Activated T-helper 9 cell treated with anti-CD3 and anti-CD28 coated beads, Interleukin-2, amount 50 U/mL, for 16 hours (primary cell): ENCODE data around the gene PTPRF.
"Not testable (repeated sequence)": the region's sequence is repeated elsewhere in the genome, so short reads cannot be mapped to it uniquely, and the experiment has no call there.

Experiments
- DNase-seq: peaks from one replicate; pipeline ENCODE4 v3.0.0-alpha.2; 2020; ENCODE audit warnings: low read depth

Gene PTPRF

GRCh38 chr1:43538143-43538487 is 7.4 kb downstream of the PTPRF start:
- DNase-seq, result no peak

GRCh38 chr1:43538969-43539368 is 8.3 kb downstream of the PTPRF start:
- no peak for DNase-seq

- no peak for DNase-seq
These were observed 9.2 kb downstream of the PTPRF start for GRCh38 chr1:43539726-43540434.

GRCh38 chr1:43540653-43541071 is 10.0 kb downstream of the PTPRF start:
- no peak for DNase-seq

- DNase-seq, result no peak
These were observed 10.5 kb downstream of the PTPRF start for GRCh38 chr1:43541141-43541540.

- no peak for DNase-seq
These were observed 11.2 kb downstream of the PTPRF start for GRCh38 chr1:43541721-43542401.

GRCh38 chr1:43542527-43543458 is 12.1 kb downstream of the PTPRF start:
- no peak for DNase-seq

- DNase-seq, result no peak
These were observed 12.9 kb downstream of the PTPRF start for GRCh38 chr1:43543567-43543966.

- DNase-seq, result no peak
These were observed 14.6 kb downstream of the PTPRF start for GRCh38 chr1:43545339-43545694.

- no peak for DNase-seq
These were observed 15.2 kb downstream of the PTPRF start for GRCh38 chr1:43545695-43546387.

GRCh38 chr1:43546388-43547100 is 15.9 kb downstream of the PTPRF start:
- DNase-seq, result no peak

GRCh38 chr1:43547538-43548072 is 16.9 kb downstream of the PTPRF start:
- DNase-seq, result no peak

GRCh38 chr1:43548285-43549271 is 17.9 kb downstream of the PTPRF start:
- DNase-seq, result no peak

GRCh38 chr1:43549394-43549793 is 18.7 kb downstream of the PTPRF start:
- DNase-seq, result not testable (repeated sequence)

- no peak for DNase-seq
These were observed 19.4 kb downstream of the PTPRF start for GRCh38 chr1:43549921-43550597.

- no peak for DNase-seq
These were observed 20.0 kb downstream of the PTPRF start for GRCh38 chr1:43550598-43551246.

- no peak for DNase-seq
These were observed 20.8 kb downstream of the PTPRF start for GRCh38 chr1:43551396-43551888.

GRCh38 chr1:43552059-43552742 is 21.5 kb downstream of the PTPRF start:
- no peak for DNase-seq
